Astrocyte (in vitro differentiated cells and primary cell): ENCODE results near the gene CAPN5. TPM values are rescaled to one million over a fixed set of nuclear protein-coding genes. Genes with fewer than 3 reads are reported as not detected.

Experiments used
- DNase-seq: peaks from one replicate; pipeline ENCODE4 v3.0.0-alpha.2; 2010; ENCODE audit warnings: low read depth
- FAIRE-seq: peaks from 2 replicates; lab custom pipeline; 2011; peaks lifted over from hg19 to GRCh38; lab: Jason Lieb, UNC
- H2AFZ ChIP-seq: 2 replicates; pipeline ENCODE4 v1.6.0; 2012; ENCODE audit warnings: low read depth, low read length, inconsistent platforms
- H3K27ac ChIP-seq: 2 replicates; pipeline ENCODE4 v1.5.1; 2011; ENCODE audit warnings: low read depth, low read length, inconsistent platforms
- H3K27me3 ChIP-seq: 2 replicates; pipeline ENCODE4 v1.6.0; 2011; ENCODE audit warnings: low read length, inconsistent platforms; ENCODE audit not compliant: insufficient read depth
- H3K36me3 ChIP-seq: 2 replicates; pipeline ENCODE4 v1.5.1; 2011; ENCODE audit warnings: low read length, inconsistent platforms; ENCODE audit not compliant: insufficient read depth
- H3K4me1 ChIP-seq: 2 replicates; pipeline ENCODE4 v1.5.1; 2011; ENCODE audit warnings: low read length, inconsistent platforms; ENCODE audit not compliant: insufficient read depth
- H3K4me2 ChIP-seq: 2 replicates; pipeline ENCODE4 v1.6.0; 2012; ENCODE audit warnings: low read length, inconsistent platforms
- H3K4me3 ChIP-seq: 2 replicates; pipeline ENCODE4 v1.5.1; 2011; ENCODE audit warnings: low read depth, mild to moderate bottlenecking, low read length, inconsistent platforms; ENCODE audit not compliant: insufficient read depth
- H3K79me2 ChIP-seq: 2 replicates; pipeline ENCODE4 v1.6.0; 2012; ENCODE audit warnings: mild to moderate bottlenecking, low read length, inconsistent platforms; ENCODE audit not compliant: insufficient read depth
- H3K9ac ChIP-seq: 2 replicates; pipeline ENCODE4 v1.6.0; 2012; ENCODE audit warnings: mild to moderate bottlenecking, low read length, inconsistent platforms
- H3K9me3 ChIP-seq: 2 replicates; pipeline ENCODE4 v1.5.1; 2012; ENCODE audit warnings: low read depth, mild to moderate bottlenecking, low read length, inconsistent platforms; ENCODE audit not compliant: insufficient read depth
- H4K20me1 ChIP-seq: 2 replicates; pipeline ENCODE4 v1.6.0; 2012; ENCODE audit warnings: low read length, inconsistent platforms; ENCODE audit not compliant: insufficient read depth
- H3K27ac Mint-ChIP-seq: one replicate; pipeline ENCODE4 v1.8.0; 2021; ENCODE audit warnings: mild to moderate bottlenecking, mixed read lengths; ENCODE audit not compliant: unreplicated experiment
- H3K27me3 Mint-ChIP-seq: one replicate; pipeline ENCODE4 v1.8.0; 2021; ENCODE audit warnings: low read depth, mixed read lengths; ENCODE audit not compliant: unreplicated experiment
- H3K36me3 Mint-ChIP-seq: one replicate; pipeline ENCODE4 v1.8.0; 2021; ENCODE audit warnings: low read depth, mixed read lengths; ENCODE audit not compliant: unreplicated experiment
- H3K4me1 Mint-ChIP-seq: one replicate; pipeline ENCODE4 v1.8.0; 2021; ENCODE audit warnings: low read depth, mixed read lengths; ENCODE audit not compliant: unreplicated experiment
- H3K4me3 Mint-ChIP-seq: one replicate; pipeline ENCODE4 v1.8.0; 2021; ENCODE audit warnings: mild to moderate bottlenecking, moderate library complexity, mixed read lengths; ENCODE audit not compliant: unreplicated experiment
- H3K9me3 Mint-ChIP-seq: one replicate; pipeline ENCODE4 v1.8.0; 2021; ENCODE audit warnings: mild to moderate bottlenecking, mixed read lengths; ENCODE audit not compliant: unreplicated experiment
- CTCF ChIP-seq: IDR thresholded peaks from 2 replicates; pipeline ENCODE4 v1.5.1; 2011; ENCODE audit warnings: low read depth, mild to moderate bottlenecking, inconsistent platforms, low read length, moderate library complexity; ENCODE audit not compliant: insufficient read depth
- EZH2 ChIP-seq: IDR thresholded peaks from 2 replicates; pipeline ENCODE4 v1.6.1; 2012; ENCODE audit warnings: mild to moderate bottlenecking, low read length, inconsistent platforms; ENCODE audit not compliant: insufficient read depth
- total RNA-seq: library from RNA; stranded (reverse); gene quantifications from 2 replicates; pipeline ENCODE4 v1.2.1, GENCODE V29; 2021

The CAPN5 gene
- total RNA-seq, 1 donor from 2014 or later = 17.4 TPM

DNA sequence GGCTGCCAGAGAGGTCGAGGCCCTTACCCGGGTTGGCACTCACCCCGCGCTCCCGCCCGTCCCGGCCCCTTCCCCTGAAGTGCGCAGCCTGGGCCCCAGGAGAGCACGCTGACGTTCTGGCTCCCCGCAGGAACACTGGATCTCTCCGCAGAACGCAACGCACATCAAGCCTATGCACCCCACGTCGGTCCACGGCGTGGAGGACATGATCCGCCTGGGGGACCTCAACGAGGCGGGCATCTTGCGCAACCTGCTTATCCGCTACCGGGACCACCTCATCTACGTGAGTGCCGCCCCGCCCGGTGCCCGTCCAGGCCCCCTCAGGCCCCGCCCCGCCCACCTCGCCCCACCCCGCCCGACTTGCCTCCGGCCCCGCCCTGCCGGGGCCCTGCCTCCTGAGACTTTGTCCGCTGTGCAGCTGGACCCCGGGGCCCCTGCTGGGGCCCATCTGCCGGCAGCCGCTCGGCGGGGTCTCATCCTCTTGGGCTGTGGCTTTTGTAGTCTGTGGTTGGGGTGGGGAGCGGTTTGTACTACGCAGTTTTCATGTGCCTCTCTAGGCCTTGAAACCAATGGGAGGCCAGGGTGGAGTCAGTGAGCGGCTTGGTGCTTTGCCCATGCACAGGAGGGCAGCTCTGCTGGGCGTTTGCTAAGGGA lies 81.0 kb downstream of the CAPN5 start:
- no peak for DNase-seq
- H2AFZ ChIP-seq = peak overlapping the region; percentile 47
- peak overlapping the region; percentile 80 for H3K4me2 ChIP-seq
- FAIRE-seq = no peak
- H3K27me3 ChIP-seq = peaks cover 7% of the 10 kb centered on the region
- H3K27ac ChIP-seq = no peak overlapping the region
- Mint-ChIP-seq H3K4me3 (peak overlapping the region; percentile 64), H3K27ac (peak overlapping the region; percentile 66), H3K36me3 (peaks cover 2% of the 10 kb centered on the region), H3K9me3 (no peaks in the 10 kb centered on the region), H3K4me1 (peaks cover 10% of the 10 kb centered on the region), H3K27me3 (peaks cover 77% of the 10 kb centered on the region)
- peaks cover 4% of the 10 kb centered on the region for H3K4me1 ChIP-seq
- no peaks in the 10 kb centered on the region for H4K20me1 ChIP-seq
- H3K9ac ChIP-seq = peak overlapping the region; percentile 47
- TF ChIP-seq EZH2 (no peak), CTCF (no peak)
- H3K4me3 ChIP-seq = no peak overlapping the region
- H3K9me3 ChIP-seq = no peaks in the 10 kb centered on the region
- no peaks in the 10 kb centered on the region for H3K79me2 ChIP-seq
- no peaks in the 10 kb centered on the region for H3K36me3 ChIP-seq

GRCh38 chr11:77148963-77149715 lies 82.4 kb downstream of the CAPN5 start:
- Mint-ChIP-seq H3K36me3 (peaks cover 3% of the 10 kb centered on the region), H3K27me3 (peaks cover 74% of the 10 kb centered on the region), H3K4me3 (no peak overlapping the region), H3K9me3 (no peaks in the 10 kb centered on the region), H3K4me1 (peaks cover 12% of the 10 kb centered on the region), H3K27ac (no peak overlapping the region)
- H3K36me3 ChIP-seq = no peaks in the 10 kb centered on the region
- FAIRE-seq = no peak
- peaks cover 4% of the 10 kb centered on the region for H3K4me1 ChIP-seq
- DNase-seq = no peak
- no peak overlapping the region for H3K4me2 ChIP-seq
- H2AFZ ChIP-seq = no peak overlapping the region
- no peak overlapping the region for H3K4me3 ChIP-seq
- no peaks in the 10 kb centered on the region for H4K20me1 ChIP-seq
- no peaks in the 10 kb centered on the region for H3K9me3 ChIP-seq
- no peak overlapping the region for H3K9ac ChIP-seq
- H3K79me2 ChIP-seq = no peaks in the 10 kb centered on the region
- TF ChIP-seq CTCF = no peak
- TF ChIP-seq EZH2 = no peak
- H3K27ac ChIP-seq = no peak overlapping the region
- H3K27me3 ChIP-seq = peaks cover 7% of the 10 kb centered on the region
